ENCODE measurements around the gene PACRG.

PACRG gene

DNA sequence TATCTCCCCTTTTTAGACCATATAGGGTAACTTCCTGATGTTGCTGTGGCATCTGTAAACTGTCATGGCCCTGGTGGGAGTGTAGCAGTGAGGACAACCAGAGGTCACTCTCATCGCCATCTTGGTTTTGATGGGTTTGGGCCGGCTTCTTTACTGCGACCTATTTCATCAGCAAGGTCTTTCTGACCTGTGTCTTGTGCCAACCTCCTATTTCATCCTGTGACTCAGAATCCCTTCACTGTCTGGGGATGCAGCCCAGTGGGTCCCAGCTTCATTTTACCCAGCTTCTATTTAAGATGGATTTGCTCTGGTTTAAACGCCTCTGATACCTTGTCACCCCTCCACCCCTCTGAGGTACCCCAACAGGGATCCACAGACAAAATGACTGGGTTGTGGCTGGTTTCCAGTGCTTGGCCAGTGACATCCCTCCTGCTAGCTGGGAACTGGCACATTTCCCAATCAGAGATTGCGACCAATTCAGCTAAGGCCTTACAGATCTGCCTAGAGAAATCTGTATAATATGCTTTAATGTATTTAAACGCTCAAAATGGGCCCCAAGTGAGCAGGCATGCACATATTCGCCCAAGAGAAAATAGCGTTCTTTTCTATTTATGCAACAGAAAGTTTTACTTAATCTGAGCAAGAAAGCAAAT, 371.2 kb downstream of the PACRG start:
- DNase-seq: no peak

DNA sequence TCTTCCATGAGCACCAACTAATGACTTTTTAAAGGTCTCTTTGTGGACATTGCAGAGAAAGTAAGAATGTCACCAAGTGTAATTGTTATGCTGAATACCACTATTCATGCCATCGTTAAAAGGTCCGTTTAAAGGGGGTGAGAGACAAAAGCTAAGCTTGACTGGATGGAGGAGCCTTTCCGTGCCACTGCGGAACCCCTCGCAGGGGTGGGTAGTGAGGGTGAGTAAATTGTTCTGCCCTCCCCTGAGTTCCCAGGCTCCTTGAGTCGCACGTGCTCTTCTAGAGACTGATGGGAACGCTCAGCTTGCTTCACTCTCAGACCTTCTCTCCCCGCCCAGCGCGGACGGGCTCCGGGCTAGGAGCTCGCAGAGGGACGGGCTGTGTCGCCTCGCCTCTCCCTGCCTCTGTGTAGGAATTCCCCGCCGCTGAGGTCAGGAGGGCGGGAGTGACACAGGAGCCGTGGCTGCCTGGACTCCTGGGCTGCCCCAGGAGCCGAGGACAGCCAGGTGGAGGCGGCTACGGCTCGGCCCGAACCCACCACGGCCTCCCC, 371.9 kb downstream of the PACRG start:
- no peak for DNase-seq

DNA sequence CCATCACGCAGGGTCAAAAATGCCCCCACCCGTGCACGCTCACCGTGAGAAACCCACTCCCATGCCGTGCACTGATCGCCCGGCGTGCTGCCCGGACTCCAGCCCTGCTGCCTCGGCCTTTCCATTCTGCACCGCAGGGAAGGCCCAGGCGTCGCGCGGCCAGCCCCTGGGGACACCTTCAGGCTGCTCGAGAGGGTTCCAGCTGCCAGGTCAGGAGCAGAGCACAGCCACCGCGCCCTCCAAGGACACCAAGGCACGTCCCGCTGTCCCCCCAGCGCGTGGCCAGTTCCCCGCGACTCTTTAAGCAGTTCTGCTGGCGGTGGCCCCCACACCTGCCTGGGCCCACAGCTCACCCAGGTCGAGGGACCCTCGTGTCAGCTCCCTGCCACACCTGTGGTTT, 372.5 kb downstream of the PACRG start:
- DNase-seq: no peak

DNA sequence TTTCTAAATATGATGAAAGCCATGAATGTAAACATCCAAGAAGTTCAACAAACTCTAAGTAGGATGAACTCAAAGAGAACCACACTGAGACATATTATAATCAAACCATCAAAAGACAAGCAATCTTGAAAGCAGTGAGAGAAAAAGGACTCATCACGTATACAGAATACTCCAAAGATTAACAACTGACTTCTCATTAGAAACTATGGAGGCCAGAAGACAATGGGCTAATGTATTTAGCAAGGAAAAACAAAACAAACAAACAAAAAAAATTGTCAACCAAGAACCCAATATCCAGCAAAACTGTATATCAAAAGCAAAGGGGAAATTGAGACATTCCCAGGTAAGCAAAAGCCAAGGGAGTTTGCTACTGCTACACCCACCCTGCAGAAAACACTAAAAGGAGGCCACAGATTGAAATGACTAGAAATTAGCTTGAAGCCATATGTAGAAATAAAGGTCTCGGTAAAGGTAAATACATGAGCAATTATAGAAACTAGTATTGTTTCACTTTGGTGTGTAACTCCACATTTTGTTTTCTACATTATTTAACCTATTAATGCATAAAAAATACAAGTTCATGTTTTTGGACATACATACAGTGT, 385.7 kb downstream of the PACRG start:
- no peak for DNase-seq

DNA sequence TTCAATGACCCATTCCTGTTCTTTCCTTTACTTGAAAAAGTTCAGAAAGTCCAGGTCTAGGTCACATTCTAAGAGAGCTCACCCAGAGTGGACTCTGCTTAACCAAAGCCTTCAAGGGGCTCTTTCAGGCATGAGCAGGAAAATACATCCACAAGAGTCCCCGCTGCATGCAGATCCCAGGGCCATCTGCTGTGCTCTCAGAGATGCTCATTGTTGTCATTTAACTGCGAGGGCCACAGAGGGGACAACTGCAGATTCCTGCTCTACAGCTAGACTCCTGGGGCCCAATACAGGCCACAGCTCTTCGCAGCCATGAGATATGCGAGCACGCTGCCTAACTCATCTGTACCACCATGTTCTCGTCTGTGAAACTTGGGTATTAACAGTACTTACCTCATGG, 391.2 kb downstream of the PACRG start:
- DNase-seq: no peak

DNA sequence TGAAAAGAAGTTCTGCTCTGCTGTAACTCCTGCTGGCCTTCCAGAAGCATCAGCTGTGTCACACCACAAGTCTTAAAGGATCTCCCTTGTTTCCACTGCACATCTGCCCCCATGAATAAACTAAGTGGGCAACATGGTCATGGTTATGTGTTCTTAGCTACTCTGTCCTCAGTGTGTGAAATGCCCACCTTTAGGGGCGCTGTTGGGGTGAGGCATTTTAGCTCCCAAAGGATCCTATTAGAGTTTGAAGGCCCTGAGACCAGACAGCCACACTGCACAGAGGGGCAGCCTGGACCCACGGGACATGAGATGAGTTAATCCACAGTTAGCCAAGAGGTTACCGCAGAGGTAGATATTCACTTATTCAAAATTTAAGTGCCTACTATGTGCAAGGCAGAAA, 392.4 kb downstream of the PACRG start:
- DNase-seq: no peak

DNA sequence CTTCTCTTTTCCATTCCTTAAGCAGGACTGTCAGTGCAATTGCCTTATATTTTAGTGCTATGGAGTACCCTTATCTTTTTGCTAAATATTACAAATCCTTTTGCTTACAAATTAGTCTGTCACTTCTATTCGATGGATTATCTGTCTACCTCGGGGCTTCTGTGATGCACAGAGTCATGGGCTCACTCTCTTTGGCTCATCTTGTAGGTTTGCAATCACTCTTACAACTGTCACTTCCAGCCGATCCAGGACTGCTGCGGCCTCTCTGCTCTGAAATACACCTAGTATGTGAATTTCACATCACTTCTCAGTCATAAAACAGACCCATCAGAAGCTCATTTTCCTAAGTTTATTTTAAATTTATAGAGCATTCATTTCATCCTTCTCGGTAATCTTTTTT, 393.5 kb downstream of the PACRG start:
- no peak for DNase-seq

DNA sequence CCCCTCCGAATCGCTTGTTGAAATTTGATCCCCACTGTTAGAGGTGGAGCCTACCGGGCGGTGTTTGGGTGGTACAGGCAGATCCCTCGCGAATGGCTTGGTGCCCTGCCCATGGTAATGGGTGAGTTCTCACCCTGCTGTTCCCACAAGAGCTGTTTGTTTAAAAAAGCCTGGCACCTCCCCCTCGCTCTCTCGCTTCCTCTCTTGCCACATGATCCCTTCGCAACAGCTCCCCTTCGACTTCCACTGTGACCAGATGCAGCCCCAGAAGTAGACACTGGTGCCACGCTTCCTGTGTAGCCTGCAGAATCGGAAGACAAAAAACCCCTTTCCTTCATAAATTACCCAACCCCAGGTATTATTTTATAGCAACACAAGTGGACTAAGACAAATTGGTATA, 394.6 kb downstream of the PACRG start:
- DNase-seq: no peak

DNA sequence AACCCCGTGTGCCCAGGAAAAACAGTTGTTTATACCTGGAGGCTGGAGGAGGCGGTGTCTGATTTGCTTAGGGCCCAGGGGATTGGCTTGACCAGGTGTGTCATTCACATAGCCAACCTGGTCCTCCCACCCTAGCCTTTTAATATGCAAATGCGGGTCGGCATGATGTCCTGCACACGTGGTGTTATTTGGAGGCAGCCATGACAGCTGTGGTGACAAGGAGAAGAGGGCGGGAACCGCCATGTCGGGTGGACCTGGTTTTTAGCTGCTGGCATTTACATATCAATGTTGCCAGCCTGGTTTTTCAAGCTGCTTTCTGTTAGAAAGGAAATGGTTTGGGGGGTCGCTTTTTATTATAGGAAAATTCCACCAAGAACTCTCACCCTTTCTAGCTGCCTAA, 395.3 kb downstream of the PACRG start:
- no peak for DNase-seq

DNA sequence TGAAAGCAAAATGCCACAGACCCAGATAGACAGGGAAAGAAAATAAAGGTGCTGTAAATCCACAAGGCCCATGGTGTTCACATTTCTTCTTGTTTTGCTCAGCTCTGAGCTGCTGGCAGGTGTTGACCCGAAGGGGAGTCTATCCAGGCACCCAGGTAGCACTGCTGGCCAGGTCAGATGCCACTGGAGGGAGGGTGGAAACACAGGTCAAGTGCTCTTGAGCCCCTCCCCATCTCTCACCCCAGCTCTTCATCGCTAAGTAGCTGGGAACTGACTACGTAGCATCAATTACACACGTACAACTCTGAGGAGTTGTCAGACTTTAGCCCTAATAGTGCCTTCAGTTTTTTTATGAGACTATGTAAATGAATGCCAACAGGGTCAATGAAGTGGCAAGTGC, 399.0 kb downstream of the PACRG start:
- DNase-seq: no peak

DNA sequence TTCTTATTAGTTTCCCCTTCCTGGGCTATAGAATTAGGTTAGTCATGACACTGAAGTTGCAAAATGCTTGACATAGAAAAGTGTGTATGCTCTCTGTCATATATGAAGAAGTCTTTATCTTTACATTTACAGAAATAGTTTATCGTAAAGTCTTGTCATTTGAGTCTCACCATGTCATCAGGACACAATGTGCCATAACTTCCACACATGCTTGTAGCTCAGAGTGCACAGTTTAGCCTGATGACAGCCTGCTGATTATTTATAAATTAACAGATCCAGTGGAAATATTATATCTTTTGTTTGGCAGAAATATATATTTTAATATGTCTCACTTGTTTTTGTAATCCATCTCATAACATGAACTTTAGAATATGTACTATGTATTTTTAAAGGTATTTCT, 399.8 kb downstream of the PACRG start:
- DNase-seq: no peak

DNA sequence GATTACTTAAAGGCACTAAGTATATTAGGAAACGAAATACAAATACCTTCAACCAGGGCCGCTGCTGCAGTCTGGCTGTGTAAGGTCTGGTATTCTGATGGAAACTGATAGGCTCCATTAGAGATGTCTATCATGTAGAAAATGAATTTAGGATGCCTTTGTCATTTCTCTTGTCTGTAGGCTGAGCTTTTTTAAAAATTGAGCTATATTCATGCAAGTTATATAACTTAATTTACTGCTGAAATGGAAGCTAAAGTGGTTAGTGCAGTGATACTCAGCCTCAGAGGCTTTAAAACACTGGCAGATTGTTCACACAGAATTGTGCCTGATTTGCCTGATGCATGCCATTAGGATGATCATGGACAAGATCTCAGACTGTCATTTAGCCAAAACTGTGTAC, 400.6 kb downstream of the PACRG start:
- no peak for DNase-seq

DNA sequence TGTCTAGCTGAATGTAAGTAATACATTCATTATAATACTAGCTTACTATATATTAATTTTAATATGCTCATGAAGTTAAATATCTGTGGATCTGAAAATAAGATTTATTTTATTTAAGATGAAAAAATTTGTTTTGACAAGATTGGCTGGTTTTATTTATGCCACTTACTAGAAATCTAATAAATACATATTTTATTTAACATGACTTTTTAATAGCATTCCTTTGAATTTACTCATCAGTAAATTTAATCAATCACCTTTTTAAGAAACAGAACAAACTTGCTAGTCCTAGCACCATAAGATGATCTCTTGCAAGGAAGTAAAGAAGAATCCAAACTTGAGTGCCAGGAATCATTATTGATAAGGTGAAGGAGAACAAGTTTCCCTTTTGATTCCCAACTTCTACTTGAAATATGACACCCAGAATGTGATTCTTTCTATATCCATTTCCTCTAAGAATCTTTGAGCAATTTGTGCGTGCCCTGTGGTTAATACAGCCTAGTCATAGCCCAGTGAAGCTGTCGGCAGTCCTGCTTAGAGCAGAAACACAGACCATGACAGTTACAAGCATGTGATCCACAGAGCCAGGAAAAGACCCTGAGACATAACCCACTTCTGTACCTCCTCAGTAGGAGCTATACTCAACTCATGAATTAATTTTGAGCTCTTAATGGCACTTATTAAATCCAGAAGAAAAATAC, 404.4 kb downstream of the PACRG start:
- DNase-seq: no peak

DNA sequence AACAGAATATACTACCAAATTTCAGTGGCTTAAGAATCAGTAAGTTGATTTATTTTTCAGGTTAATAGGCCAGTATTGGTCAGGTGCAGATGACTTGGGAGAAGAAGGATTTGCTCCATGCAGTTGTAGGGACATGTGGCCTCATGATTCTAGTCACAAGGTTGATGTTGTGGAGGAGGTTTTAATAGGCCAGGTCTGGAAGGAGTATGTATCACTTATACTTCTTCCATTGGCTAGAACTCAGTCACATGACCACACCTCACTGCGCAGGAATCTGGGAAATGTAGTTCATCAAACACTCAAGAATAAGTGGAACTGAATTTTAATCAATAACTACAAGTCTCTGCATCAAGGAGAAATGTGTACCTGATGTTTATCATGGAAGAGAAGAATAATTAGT, 405.2 kb downstream of the PACRG start:
- no peak for DNase-seq

DNA sequence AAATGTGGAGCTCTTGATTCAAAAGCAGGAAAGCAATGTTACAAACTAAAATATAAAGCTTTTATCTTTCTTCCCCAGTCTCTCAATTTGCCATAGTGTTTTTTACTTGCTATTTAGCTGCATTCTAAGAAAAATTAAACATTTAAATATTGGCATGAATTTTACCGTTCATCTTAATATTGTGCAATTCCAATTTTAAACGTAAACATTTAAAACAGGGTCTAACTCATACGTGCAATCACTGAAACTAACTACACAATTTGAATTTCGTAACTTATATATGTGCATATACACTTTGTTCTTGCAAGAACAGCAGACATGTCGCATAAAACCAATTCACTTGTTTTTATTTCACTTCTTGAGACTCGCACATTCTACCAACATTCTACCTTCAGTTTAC, 405.9 kb downstream of the PACRG start:
- no peak for DNase-seq

DNA sequence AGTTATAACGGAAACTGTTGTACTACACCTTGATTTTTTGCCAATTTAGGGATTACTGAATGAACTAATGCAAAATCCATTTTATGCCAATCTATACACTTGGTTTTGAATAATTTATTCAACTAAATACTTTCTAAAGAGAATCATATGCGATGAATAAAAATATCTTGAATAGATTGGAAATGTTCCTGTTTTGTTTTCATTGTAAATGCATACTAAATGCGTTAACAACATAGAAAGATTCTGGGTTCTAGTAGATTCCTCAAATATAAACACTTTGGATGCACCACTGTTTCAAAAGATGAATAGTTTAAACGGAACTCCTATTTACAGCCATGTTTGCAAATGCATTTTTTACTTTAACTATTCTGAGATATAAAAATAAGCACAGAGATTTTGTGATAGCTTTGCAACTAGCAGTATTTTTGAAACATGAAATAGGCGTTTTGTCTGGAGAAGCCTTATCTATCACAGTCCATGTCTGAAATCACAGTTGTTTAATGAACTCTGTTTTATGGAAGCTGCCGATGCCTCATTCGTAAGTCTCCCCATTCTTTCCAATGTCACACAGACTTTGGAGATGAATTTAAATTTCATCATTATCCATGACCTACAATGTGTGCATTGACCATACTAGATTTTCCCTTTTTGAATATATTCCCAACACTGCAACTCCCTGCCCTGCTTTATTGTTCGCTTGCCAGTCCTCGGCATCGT, 409.1 kb downstream of the PACRG start:
- DNase-seq: no peak

DNA sequence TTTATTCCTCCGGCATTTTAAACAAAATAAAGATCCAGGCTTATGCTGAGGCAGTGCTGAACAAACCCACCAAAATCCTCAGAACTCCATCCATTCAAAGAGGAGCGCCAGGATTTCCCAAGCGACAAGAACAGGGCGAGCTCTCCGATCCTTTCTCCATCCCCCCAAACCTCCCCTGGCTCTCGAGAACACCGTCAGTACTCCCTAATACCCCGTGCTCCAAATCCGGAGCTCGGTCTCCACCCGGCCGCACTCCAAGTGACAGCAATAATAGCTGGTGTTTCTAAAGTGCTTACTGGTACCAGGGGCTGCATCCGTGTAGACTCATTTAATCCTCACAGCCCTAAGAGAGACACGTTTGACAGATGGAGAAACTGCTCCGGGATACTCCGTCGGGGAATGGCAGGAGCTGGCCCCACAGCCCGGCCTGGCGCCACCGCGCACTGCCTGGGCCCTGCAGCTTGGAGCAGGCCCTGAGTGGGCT, 409.7 kb downstream of the PACRG start:
- DNase-seq: no peak

DNA sequence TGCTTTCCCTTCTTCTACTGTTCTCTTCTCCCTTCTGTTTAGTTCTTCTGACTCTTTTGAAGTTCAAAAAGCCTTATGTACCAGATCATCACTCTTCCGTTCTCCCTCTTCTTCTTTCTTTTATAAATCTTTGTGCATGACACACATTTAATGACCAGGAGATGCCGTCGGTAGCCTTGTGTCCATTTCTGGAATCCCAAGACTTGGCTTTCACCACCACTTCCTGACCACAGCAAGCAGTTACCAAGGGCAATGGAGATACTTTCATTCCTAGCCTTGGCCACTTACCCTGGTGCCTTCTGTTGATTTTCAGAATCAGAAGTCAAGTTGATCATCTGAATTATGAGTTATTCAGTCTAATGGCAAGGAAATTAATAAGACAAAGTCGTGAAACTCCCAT, 418.3 kb downstream of the PACRG start:
- no peak for DNase-seq

DNA sequence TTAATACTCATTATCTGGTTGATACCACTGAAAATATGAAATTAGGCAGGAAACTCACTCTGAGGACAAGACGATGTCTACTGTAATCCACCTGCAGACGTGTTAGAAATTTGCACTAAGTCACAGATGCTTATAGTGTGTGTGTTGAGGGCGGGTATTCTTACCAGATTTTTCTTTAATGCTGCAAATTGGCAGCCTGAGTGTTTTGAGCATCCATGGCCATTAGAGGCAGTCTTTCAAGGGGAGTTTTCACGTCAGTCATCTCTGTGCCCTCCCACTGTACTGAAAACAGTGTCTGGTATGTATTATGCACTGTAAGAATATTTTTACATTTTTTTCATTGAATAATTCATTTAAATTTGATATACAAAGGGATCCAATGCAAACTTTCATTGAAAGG, 420.2 kb downstream of the PACRG start:
- DNase-seq: no peak

DNA sequence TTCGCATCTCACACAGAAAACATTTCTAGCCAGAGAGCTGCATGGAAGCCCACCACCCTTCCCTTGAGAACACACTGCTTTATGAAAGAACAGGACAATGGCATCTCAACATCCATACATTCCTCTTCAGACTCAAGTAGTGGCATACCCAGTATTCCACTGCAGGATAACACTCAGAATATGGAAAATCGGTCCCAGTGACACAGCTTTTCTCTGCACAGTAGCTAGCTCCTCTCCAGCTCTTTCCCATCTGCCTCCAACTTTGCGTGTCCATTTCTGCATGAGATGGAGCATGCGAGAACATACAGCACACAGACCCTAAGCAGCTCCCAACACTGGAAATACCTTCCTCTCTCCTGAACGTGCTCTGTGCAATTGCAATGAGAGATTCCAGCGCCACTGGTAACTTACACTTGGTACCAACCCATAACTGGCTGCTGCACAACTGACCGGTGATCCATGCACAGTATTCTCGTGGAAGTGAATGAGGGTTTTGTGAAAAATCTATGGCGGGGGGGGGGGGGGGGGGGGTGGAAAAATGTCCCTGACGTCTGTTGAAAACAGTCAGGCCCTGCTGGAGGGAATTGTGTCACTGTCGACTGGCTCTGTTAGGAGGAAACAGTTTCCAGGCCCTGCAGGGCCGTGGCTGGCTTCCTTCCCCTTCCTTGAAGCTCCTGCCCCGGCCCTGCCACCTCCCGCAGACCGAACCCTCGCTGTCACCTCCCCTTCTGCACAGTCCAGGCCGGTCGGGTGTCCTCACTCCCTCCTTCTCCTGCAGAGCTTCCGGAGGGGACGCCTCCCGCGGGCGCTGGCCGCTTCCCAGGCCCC, 420.9 kb downstream of the PACRG start:
- DNase-seq: no peak

DNA sequence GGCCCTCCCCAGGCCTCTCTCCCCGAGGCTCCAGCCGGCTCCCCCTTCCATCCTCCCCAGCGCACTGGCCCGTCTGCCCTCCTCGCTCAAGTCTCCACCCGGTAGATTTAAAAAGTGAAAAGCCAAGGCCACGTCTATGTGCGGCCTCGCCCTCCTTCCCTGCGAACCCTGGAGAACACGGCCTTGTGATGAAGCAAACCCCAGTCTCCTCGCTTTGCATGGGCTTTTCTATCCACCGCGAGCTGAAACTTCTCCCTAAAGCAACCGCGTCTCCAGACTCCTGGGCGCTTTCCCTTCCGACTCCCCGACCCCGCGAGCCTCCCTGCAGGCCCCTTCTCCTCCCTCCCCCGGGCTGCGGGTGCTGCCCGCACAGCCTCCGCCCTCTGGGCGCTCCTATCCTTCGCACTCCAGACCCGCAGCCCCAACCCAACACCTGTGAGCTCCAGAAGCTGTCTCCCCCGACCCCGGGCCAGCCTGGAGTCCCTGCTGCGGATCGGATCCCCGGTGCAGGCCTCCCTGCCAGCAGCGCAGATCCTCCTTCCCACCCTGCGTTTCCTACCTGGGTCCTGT, 421.6 kb downstream of the PACRG start:
- no peak for DNase-seq

DNA sequence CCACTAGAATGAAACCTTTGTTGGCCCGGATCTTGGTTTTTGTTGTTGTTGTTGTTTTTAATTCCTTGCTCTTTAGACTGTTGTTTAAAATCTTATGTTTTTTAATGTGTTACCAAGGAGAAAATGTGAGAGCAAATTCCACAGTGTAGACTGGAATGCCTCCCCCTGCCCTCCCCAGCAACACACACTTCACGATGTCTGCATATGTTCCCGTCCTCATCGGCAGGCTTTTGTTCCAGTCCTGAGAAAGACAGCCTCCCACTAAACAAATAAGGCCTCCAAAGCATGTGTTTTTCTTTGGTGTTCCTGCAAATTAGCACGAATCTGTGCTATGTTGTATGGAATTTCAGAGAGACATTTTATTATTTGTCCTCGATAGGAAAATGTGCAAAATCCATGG, 423.4 kb downstream of the PACRG start:
- DNase-seq: no peak

All from NCI-H2081 treated with DMSO at 0.1 percent for 48 hours (cell line).